ENCODE results near the gene CNNM4. TPM values are rescaled to one million over a fixed set of nuclear protein-coding genes. Genes with fewer than 3 reads are reported as not detected.

Gene CNNM4
- total RNA-seq, 1 donor: 5.6 TPM

DNA sequence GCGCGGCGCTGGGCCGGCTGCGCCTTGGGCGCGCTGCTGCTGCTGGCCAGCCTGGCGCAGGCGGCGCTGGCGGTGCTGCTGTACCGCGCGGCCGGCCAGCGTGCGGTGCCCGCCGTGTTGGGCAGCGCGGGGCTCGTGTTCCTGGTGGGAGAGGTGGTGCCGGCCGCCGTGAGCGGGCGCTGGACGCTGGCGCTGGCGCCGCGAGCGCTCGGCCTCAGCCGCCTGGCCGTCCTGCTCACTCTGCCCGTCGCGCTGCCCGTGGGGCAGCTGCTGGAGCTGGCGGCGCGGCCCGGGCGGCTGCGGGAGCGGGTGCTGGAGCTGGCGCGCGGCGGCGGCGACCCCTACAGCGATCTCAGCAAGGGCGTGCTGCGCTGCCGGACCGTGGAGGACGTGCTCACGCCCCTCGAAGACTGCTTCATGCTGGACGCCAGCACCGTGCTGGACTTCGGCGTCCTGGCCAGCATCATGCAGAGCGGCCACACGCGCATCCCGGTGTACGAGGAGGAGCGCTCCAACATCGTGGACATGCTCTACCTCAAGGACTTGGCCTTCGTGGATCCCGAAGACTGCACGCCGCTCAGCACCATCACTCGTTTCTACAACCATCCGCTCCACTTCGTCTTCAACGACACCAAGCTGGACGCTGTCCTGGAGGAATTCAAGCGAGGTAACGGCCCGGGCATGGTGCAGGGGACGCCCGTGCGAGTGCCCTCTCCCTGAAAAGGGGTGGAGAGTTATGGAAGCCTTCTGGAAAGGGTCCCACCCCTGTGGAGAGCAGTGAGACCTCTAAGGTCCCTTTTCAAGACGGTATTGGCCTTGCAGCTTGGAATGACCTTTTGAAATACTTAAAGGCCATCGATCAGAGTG lies 56.4 kb downstream of the CNNM4 start:
- TF ChIP-seq, protein P1, sequence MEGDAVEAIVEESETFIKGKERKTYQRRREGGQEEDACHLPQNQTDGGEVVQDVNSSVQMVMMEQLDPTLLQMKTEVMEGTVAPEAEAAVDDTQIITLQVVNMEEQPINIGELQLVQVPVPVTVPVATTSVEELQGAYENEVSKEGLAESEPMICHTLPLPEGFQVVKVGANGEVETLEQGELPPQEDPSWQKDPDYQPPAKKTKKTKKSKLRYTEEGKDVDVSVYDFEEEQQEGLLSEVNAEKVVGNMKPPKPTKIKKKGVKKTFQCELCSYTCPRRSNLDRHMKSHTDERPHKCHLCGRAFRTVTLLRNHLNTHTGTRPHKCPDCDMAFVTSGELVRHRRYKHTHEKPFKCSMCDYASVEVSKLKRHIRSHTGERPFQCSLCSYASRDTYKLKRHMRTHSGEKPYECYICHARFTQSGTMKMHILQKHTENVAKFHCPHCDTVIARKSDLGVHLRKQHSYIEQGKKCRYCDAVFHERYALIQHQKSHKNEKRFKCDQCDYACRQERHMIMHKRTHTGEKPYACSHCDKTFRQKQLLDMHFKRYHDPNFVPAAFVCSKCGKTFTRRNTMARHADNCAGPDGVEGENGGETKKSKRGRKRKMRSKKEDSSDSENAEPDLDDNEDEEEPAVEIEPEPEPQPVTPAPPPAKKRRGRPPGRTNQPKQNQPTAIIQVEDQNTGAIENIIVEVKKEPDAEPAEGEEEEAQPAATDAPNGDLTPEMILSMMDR (IDR thresholded peaks at IDR 0.05; ENCODE audit: insufficient read depth, low read depth, low read length): no peak
- DNase-seq (ENCODE audit: low read depth): peak; percentile 26
- peak overlapping the region; percentile 63 for H3K4me3 ChIP-seq (ENCODE audit: low read depth, low read length)

GRCh38 chr2:96817882-96818281 lies 57.2 kb downstream of the CNNM4 start:
- TF ChIP-seq, protein P1 (IDR thresholded peaks at IDR 0.05; ENCODE audit: insufficient read depth, low read depth, low read length): no peak
- H3K4me3 ChIP-seq (ENCODE audit: low read depth, low read length): peak overlapping the region; percentile 63
- DNase-seq (ENCODE audit: low read depth): no peak

DNA sequence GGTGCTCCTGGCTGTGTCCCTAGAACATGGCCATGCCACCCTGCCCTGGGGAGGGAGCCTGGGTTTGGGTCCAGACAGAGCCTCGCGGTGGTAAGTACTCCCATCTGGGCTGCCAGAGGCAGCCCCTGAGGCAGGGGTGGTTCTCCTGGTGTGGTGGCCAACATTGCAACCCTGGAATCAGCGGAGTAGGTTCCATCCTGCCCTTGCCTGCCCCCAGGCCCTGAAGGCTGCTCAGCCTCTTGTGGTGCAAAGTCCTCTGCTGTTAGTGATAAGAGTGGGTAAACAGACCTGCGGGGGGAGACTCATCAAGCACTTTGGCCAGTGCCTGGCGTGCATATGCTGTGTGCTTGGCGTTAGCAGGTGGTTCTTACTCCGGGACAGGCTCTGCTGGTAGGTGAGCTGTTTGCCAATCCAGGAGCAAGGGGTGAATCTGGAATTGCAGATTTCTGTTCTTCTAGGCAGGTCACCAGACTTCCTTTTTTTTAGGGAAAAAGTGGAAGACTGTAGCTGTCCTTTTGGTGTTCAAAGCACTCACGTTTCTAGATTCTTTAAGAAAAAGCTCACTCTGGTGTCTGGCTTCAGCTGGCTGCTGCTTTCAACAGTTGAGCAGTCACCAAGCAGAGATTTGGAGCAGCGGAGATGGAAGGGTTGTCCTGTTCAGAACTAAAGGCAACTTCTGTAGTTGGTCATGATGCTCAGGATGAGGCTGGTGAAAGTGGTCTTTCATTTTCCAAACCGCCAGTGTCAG lies 58.6 kb downstream of the CNNM4 start:
- TF ChIP-seq, protein P1 (IDR thresholded peaks at IDR 0.05; ENCODE audit: insufficient read depth, low read depth, low read length): no peak
- DNase-seq (ENCODE audit: low read depth): no peak
- no peak overlapping the region for H3K4me3 ChIP-seq (ENCODE audit: low read depth, low read length)

GRCh38 chr2:96819876-96820511 lies 59.3 kb downstream of the CNNM4 start:
- H3K4me3 ChIP-seq (ENCODE audit: low read depth, low read length): no peak overlapping the region
- no peak for DNase-seq (ENCODE audit: low read depth)
- TF ChIP-seq, protein P1 (IDR thresholded peaks at IDR 0.05; ENCODE audit: insufficient read depth, low read depth, low read length): no peak

- TF ChIP-seq, protein P1 (IDR thresholded peaks at IDR 0.05; ENCODE audit: insufficient read depth, low read depth, low read length): no peak
- DNase-seq (ENCODE audit: low read depth): no peak
- H3K4me3 ChIP-seq (ENCODE audit: low read depth, low read length): no peak overlapping the region
These were observed 60.5 kb downstream of the CNNM4 start for GRCh38 chr2:96821113-96821675.

DNA sequence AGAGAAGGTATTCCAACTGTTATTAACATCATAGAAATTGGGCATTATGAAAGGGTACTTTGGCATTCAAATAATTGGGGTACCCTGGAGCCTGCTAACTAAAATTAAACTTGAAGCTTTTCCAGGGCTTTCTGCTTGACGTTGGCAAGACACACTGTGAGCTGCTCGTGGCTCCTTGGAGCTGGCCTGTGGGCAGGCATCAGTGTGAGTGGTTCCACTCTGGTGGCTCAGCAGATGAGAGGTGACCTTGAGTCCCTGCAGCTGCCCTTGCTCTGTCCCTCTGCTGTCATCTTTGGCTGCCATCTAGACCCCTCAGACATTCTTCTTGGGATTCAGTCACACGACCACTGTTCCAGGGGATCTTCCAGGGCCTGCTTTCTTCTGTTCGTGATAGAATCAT lies 62.1 kb downstream of the CNNM4 start:
- no peak for DNase-seq (ENCODE audit: low read depth)
- TF ChIP-seq, protein P1 (IDR thresholded peaks at IDR 0.05; ENCODE audit: insufficient read depth, low read depth, low read length): no peak
- H3K4me3 ChIP-seq (ENCODE audit: low read depth, low read length): no peak overlapping the region

Measured in fibroblast of villous mesenchyme (primary cell).